Heart left ventricle (tissue), 16 donors: ENCODE measurements around the gene BROX. TPM values are rescaled to one million over a fixed set of nuclear protein-coding genes. Genes with fewer than 3 reads are reported as not detected.

Experiments used
- ATAC-seq, 4 donors: fragments of 200-7000 bp; cut with Tn5 transposase; one replicate each; pipeline ENCODE4 v1.9.1; 2020 to 2022; ENCODE audit warnings: moderate library complexity in 4 of 4, mild to moderate bottlenecking in 3 of 4, moderate number of reproducible peaks in 1 of 4
- DNase-seq, 5 donors: peaks; one replicate each; pipeline ENCODE4 v3.0.0-alpha.2; 2020
- H3K27ac ChIP-seq, 12 donors: fragments of 200-600 bp; sonication (generic) in 4 of 12; one replicate each; pipeline versions ENCODE4 v1.5.0 to v1.8.0; 2016 to 2022; ENCODE audit warnings: mild to moderate bottlenecking in 2 of 12
- H3K27me3 ChIP-seq, 9 donors: fragments of 200-600 bp; sonication (generic) in 2 of 9; one replicate each; pipeline versions ENCODE4 v1.5.1 to v1.8.0; 2016 to 2022; ENCODE audit warnings: mild to moderate bottlenecking in 3 of 9
- H3K36me3 ChIP-seq, 9 donors: fragments of 200-600 bp; sonication (generic) in 2 of 9; one replicate each; pipeline versions ENCODE4 v1.5.0 to v1.8.0; 2018 to 2022; ENCODE audit warnings: mild to moderate bottlenecking in 2 of 9
- H3K4me1 ChIP-seq, 12 donors: fragments of 200-600 bp; sonication (generic) in 4 of 12; one replicate each; pipeline versions ENCODE4 v1.5.0 to v1.8.0; 2016 to 2022; ENCODE audit warnings: mild to moderate bottlenecking in 3 of 12
- H3K4me3 ChIP-seq, 12 donors: fragments of 200-600 bp; sonication (generic) in 4 of 12; one replicate each; pipeline versions ENCODE4 v1.5.0 to v1.8.0; 2017 to 2022; ENCODE audit warnings: mild to moderate bottlenecking in 9 of 12, moderate library complexity in 4 of 12
- H3K9me3 ChIP-seq, 12 donors: fragments of 200-600 bp; sonication (generic) in 4 of 12; one replicate each; pipeline versions ENCODE4 v1.5.0 to v1.8.0; 2016 to 2022; ENCODE audit warnings: mild to moderate bottlenecking in 1 of 12
- POLR2A ChIP-seq, 2 donors: fragments of 450-650 bp; IDR thresholded peaks; one replicate each; pipeline ENCODE4 v1.6.1; 2017; ENCODE audit warnings: antibody characterized with exemption in 2 of 2, mild to moderate bottlenecking in 2 of 2, moderate library complexity in 2 of 2
- WGBS, 4 donors: extraction: QIAGEN DNeasy Blood & Tissue Kit in 2 of 4; methylation state at CpG; one replicate each; pipeline versions ENCODE4 v1.1.5 to v1.1.7; 2013 to 2018; 5-methylcytosine and 5-hydroxymethylcytosine counted together
- intact Hi-C, 10 donors: fragments of 100-400 bp; cut with DNase I; formaldehyde crosslinking; loops; one replicate each; pipeline versions ENCODE4 v1.11.1 to v1.14.2; 2022
- polyA plus RNA-seq, 2 donors: library from polyadenylated mRNA; stranded (reverse); fragments of 200-250 nt; gene quantifications; one replicate each; pipeline ENCODE4 v1.2.3, GENCODE V29; 2013
- total RNA-seq, 9 donors: library from RNA; depleted of rRNA in 2 of 9; stranded (reverse); fragments of >200 nt in 2 of 9; fragmentation: NEBNext Ultra II Directional in 3 of 9; extraction: Animal tissue kit (Norgen Biotek cat#: 25700) in 3 of 9; gene quantifications; one replicate each; pipeline versions ENCODE4 v1.1.0 to v1.2.4, GENCODE V29; 2016 to 2023
- TF ChIP-seq, protein P1 (sequence below), 12 donors: fragments of 200-600 bp; sonication (generic) in 4 of 12; IDR thresholded peaks; one replicate each; pipeline versions ENCODE4 v1.5.0 to v1.8.0; 2018 to 2022; ENCODE audit warnings: antibody characterized with exemption in 12 of 12, mild to moderate bottlenecking in 5 of 12
- donor health status: ischemic (EF 13 %, LVEDD 7.1; RV severe dilation, severe dysfunction).
- donor health status: healthy with polysubstance abuse.
- donor health status: DM: no; HTN: yes; CAD: no.
- donor health status: DM: no; HTN: no; CAD: no.
- donor health status: ischemic (EF 25% LVEDD 6.9; RV normal size, moderate dysfunction).
- donor health status: ischemic (EF 25% LVEDD 5.7; RV mildly dilated, moderate dysfunction).
- donor health status: healthy.
- donor health status: DM: yes; HTN: yes; CAD: no.
- donor health status: ischemic (EF 35%, LVEDD 5.7; RV mildly dilated, moderate dysfunction).
- donor health status: nonischemic (EF 11% LVEDD 7.7; RV severe dilation, severe dysfunction).
- donor health status: DM: yes; HTN: yes; CAD: no.
- donor health status: PGD.
- donor health status: ischemic (EF 29% LVEDD 5.4; RV normal size, mild dysfunction).
- donor health status: nonischemic (EF 23%, LVEDD 6.1; RV moderate dilation, normal function).

The BROX gene
- total and polyA plus RNA-seq, 11 donors, result 10.1 to 51.1 (median 33.0) TPM

DNA sequence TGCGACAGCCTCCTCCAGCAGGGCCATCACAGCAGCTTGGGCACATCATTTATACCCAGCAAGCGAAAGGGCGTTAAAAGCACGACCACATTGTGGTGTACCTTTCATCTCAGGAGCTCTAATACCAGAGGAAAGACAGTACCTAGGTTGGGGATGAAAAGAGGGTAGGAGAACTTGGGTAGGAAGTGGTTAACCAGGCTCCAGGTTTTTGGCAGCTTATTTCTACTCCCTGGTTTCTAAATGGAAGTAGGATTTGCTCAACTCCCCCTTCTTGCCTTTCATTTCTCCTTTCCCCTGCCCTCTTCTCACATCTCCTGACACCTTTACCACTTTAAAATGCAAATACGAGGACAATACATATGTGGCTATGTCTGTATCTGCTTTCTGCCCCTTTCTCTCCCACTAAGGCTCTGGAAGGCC is 54.8 kb downstream of the BROX start:
- ATAC-seq (no peak), DNase-seq (no peak)
- no peaks in the 10 kb centered on the region for H3K36me3 ChIP-seq
- WGBS, 4 donors, result 76 to 88% (median 82%) methylated on average over 5 of the region's 5 CpGs
- H3K27ac ChIP-seq, result peak overlapping the region in 1 of 12 donors; percentile 70
- no peak overlapping the region for H3K4me3 ChIP-seq
- intact Hi-C loops, result no loop called here
- no peaks in the 10 kb centered on the region for H3K27me3 ChIP-seq
- peaks cover 0 to 15% (median 10%) of the 10 kb centered on the region in 12 donors for H3K9me3 ChIP-seq
- peaks cover 0 to 11% (median 0%) of the 10 kb centered on the region in 12 donors for H3K4me1 ChIP-seq
- TF ChIP-seq, protein P1, sequence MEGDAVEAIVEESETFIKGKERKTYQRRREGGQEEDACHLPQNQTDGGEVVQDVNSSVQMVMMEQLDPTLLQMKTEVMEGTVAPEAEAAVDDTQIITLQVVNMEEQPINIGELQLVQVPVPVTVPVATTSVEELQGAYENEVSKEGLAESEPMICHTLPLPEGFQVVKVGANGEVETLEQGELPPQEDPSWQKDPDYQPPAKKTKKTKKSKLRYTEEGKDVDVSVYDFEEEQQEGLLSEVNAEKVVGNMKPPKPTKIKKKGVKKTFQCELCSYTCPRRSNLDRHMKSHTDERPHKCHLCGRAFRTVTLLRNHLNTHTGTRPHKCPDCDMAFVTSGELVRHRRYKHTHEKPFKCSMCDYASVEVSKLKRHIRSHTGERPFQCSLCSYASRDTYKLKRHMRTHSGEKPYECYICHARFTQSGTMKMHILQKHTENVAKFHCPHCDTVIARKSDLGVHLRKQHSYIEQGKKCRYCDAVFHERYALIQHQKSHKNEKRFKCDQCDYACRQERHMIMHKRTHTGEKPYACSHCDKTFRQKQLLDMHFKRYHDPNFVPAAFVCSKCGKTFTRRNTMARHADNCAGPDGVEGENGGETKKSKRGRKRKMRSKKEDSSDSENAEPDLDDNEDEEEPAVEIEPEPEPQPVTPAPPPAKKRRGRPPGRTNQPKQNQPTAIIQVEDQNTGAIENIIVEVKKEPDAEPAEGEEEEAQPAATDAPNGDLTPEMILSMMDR (IDR thresholded peaks at IDR 0.05), result no peak
- TF ChIP-seq POLR2A (IDR thresholded peaks at IDR 0.05), result no peak

DNA sequence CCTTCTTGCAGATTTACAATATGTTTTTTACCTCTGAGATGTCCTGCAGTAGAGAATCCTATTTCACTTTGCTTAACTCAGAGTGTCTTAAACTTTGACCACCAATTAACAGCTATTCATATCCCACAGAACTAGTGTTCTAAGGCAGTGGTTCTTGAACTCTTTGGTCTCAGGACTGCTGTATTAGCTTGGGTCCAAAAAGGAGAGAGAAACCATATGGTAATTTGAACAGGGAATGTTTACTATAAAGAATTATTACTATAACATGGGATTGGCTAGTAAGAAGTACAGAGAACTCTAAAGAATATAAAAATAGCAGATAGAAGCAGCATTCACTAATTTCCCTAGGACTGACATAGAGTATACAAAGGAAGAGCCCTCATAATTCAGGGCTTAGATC is 56.2 kb downstream of the BROX start:
- Histone ChIP-seq H3K4me3 (no peak overlapping the region), H3K36me3 (no peaks in the 10 kb centered on the region), H3K27ac (peak overlapping the region in 1 of 12 donors; percentile 70), H3K9me3 (peaks cover 0 to 15% (median 10%) of the 10 kb centered on the region in 12 donors), H3K4me1 (peaks cover 0 to 17% (median 0%) of the 10 kb centered on the region in 12 donors), H3K27me3 (no peaks in the 10 kb centered on the region)
- ATAC-seq, result no peak
- TF ChIP-seq, protein P1 (IDR thresholded peaks at IDR 0.05), result no peak
- TF ChIP-seq POLR2A (IDR thresholded peaks at IDR 0.05), result no peak
- DNase-seq, result no peak
- intact Hi-C loops, result no loop called here

DNA sequence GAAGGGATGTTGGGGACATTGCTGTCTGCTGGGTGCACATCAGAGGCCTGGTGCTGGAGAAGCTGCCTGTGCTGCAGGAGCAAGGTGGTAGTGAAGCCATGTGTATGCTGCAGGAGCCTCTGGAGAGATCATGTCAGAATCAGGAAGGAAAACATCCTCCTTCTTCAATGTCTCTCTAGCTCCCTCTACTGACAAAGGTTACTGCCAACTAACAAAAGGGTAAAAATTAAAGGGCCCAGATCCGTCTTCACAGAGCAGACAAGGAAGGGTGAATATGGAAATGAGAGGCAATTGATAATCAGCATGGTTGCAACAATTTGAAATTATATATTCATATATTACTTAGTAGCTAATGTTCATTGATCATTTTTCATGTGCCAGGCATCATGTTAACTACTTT is 56.8 kb downstream of the BROX start:
- peaks cover 0 to 20% (median 0%) of the 10 kb centered on the region in 12 donors for H3K4me1 ChIP-seq
- WGBS, 4 donors, result 75 to 81% (median 77%) methylated on average over 1 of the region's 1 CpG
- H3K27me3 ChIP-seq, result no peaks in the 10 kb centered on the region
- peak overlapping the region in 1 of 12 donors; percentile 70 for H3K27ac ChIP-seq
- TF ChIP-seq, protein P1 (IDR thresholded peaks at IDR 0.05), result no peak
- no peak for TF ChIP-seq POLR2A (IDR thresholded peaks at IDR 0.05)
- no peak for DNase-seq
- H3K36me3 ChIP-seq, result no peaks in the 10 kb centered on the region
- ATAC-seq, result no peak
- H3K4me3 ChIP-seq, result no peak overlapping the region
- H3K9me3 ChIP-seq, result peaks cover 0 to 15% (median 10%) of the 10 kb centered on the region in 12 donors
- intact Hi-C loops, result no loop called here

DNA sequence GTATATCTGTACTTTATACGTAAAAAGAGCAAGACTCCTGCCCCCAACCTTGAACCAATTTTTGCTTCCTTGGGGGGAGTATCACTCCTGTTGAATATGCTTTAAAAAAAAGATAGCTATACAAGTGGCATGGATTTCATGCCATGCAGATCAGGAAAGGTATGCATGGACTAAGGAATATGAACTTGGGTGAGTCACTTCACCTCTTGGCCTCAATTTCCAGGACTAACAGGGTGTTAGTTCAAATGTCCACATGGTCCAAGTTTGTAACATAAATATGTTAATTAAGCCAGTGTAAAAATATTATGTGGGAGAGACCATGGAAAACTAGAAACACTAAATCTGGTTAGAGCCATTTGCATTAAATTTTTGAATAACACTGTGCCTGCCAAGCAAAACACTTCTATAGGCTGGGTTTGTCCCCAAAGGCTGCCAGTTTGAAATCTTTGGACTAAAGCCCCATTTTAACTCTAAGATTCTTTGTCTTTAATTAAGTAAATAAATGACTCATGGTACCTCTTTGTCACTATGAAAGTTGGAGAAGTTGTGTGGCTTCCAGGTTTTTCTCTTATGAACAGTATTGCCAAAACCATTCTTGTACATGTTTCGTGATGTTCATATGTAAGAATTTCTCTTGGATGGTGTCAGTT is 57.7 kb downstream of the BROX start:
- WGBS, 4 donors, result 84 to 92% (median 88%) methylated on average over 2 of the region's 2 CpGs
- Histone ChIP-seq H3K4me1 (peaks cover 0 to 21% (median 0%) of the 10 kb centered on the region in 12 donors), H3K4me3 (no peak overlapping the region), H3K27ac (peak overlapping the region in 1 of 12 donors; percentile 70), H3K36me3 (no peaks in the 10 kb centered on the region), H3K9me3 (peaks cover 0 to 15% (median 10%) of the 10 kb centered on the region in 12 donors), H3K27me3 (no peaks in the 10 kb centered on the region)
- DNase-seq (no peak), ATAC-seq (no peak)
- intact Hi-C loops, result no loop called here
- no peak for TF ChIP-seq POLR2A (IDR thresholded peaks at IDR 0.05)
- TF ChIP-seq, protein P1 (IDR thresholded peaks at IDR 0.05), result no peak
